Activated naive CD4-positive, alpha-beta T cell treated with anti-CD3 and anti-CD28 coated beads, Interleukin-2, amount 10 ng/mL, durations not matched to agents 7 days and 5 days (primary cell): ENCODE results near the gene PSMB11.
A peak's percentile ranks its signal among the peaks of the same experiment; 100 is the strongest.
"Not testable (repeated sequence)": the region's sequence is repeated elsewhere in the genome, so short reads cannot be mapped to it uniquely, and the experiment has no call there.

Experiments used
- CTCF ChIA-PET: fragments of 350-600 bp; sonication (Branson Sonifier 250); formaldehyde crosslinking; loops from one replicate; lab custom pipeline; 2021; ENCODE audit warnings: antibody characterized with exemption; lab: Charles Lee
- DNase-seq: peaks from one replicate; pipeline ENCODE4 v3.0.0-alpha.2; 2020
- H3K27ac Mint-ChIP-seq: one replicate; pipeline ENCODE4 v1.8.0; 2021; ENCODE audit warnings: mild to moderate bottlenecking, moderate library complexity, mixed read lengths
- H3K27me3 Mint-ChIP-seq: one replicate; pipeline ENCODE4 v1.8.0; 2021; ENCODE audit warnings: mild to moderate bottlenecking, mixed read lengths
- H3K36me3 Mint-ChIP-seq: one replicate; pipeline ENCODE4 v1.8.0; 2021; ENCODE audit warnings: mixed read lengths
- H3K4me1 Mint-ChIP-seq: one replicate; pipeline ENCODE4 v1.8.0; 2021; ENCODE audit warnings: mixed read lengths
- H3K4me3 Mint-ChIP-seq: one replicate; pipeline ENCODE4 v1.8.0; 2021; ENCODE audit warnings: mild to moderate bottlenecking, moderate library complexity, mixed read lengths
- H3K9me3 Mint-ChIP-seq: one replicate; pipeline ENCODE4 v1.8.0; 2021; ENCODE audit warnings: mixed read lengths

Gene PSMB11, protein sequence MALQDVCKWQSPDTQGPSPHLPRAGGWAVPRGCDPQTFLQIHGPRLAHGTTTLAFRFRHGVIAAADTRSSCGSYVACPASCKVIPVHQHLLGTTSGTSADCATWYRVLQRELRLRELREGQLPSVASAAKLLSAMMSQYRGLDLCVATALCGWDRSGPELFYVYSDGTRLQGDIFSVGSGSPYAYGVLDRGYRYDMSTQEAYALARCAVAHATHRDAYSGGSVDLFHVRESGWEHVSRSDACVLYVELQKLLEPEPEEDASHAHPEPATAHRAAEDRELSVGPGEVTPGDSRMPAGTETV

DNA sequence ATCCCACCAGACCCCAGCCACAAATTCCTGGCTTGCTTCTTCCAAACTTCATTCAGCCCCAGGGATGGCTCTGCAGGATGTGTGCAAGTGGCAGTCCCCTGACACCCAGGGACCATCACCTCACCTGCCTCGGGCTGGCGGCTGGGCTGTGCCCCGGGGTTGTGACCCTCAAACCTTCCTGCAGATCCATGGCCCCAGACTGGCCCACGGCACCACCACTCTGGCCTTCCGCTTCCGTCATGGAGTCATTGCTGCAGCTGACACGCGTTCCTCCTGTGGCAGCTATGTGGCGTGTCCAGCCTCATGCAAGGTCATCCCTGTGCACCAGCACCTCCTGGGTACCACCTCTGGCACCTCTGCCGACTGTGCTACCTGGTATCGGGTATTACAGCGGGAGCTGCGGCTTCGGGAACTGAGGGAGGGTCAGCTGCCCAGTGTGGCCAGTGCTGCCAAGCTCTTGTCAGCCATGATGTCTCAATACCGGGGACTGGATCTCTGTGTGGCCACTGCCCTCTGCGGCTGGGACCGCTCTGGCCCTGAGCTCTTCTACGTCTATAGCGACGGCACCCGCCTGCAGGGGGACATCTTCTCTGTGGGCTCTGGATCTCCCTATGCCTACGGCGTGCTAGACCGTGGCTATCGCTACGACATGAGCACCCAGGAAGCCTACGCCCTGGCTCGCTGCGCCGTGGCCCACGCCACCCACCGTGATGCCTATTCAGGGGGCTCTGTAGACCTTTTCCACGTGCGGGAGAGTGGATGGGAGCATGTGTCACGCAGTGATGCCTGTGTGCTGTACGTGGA is at the start of gene PSMB11:
Gene PSMB11 (plus strand): TSS at position 51 of the 804 bp plus-strand sequence. CDS start 14 bp downstream, at position 65.
- no peaks in the 10 kb centered on the region for H3K36me3 Mint-ChIP-seq
- no peak within 1 kb of the TSS for H3K27ac Mint-ChIP-seq
- H3K4me3 Mint-ChIP-seq = no peak within 1 kb of the TSS
- H3K27me3 Mint-ChIP-seq = peaks cover 41% of the 10 kb centered on the region
- H3K4me1 Mint-ChIP-seq = no peaks in the 10 kb centered on the region
- DNase-seq = no peak
- no peaks in the 10 kb centered on the region for H3K9me3 Mint-ChIP-seq
- CTCF ChIA-PET = interaction anchor here (0.8 to 3.6 kb wide), 4 partner anchors 13 to 56 kb away, joined by 4 to 14 read pairs (median 4); no protein-coding TSS in a partner anchor

DNA sequence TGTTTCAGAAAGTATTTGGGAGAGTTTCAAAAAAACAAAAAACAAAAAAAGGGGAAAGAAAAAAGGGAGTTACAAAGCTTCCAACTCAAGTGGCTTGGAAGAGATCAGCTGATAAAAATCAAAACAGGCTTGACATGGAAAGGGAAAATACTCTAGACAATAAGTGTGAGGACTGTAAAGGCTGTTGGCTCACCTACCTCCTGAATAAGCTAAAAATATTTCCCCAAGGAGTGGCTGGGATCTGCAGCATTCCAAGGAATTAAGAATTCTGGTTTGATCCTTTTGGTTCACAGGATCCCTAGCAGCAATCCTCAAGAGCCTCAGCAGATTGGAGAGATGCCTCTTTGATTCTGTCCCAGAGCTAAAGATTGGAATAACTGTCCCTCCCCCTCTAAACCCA is 48.5 kb upstream of the PSMB11 start:
- no peaks in the 10 kb centered on the region for H3K9me3 Mint-ChIP-seq
- CTCF ChIA-PET = interaction anchor here (1.7 to 19.5 kb wide), 6 partner anchors 9 to 75 kb away, joined by 5 to 633 read pairs (median 22); partner anchors contain the start of genes AJUBA and CDH24
- no peak overlapping the region for H3K4me3 Mint-ChIP-seq
- no peaks in the 10 kb centered on the region for H3K27me3 Mint-ChIP-seq
- no peak overlapping the region for H3K27ac Mint-ChIP-seq
- no peaks in the 10 kb centered on the region for H3K36me3 Mint-ChIP-seq
- no peaks in the 10 kb centered on the region for H3K4me1 Mint-ChIP-seq
- DNase-seq = no peak

GRCh38 chr14:22994762-22995275 is 47.2 kb upstream of the PSMB11 start:
- CTCF ChIA-PET = interaction anchor here (0.6 to 19.5 kb wide), 23 partner anchors 9 to 1051 kb away, joined by 3 to 633 read pairs (median 5); partner anchors contain the start of genes AJUBA, CDH24, PRMT5 and PSMB11
- no peaks in the 10 kb centered on the region for H3K36me3 Mint-ChIP-seq
- no peaks in the 10 kb centered on the region for H3K4me1 Mint-ChIP-seq
- peak; percentile 48 for DNase-seq
- no peaks in the 10 kb centered on the region for H3K27me3 Mint-ChIP-seq
- no peak overlapping the region for H3K27ac Mint-ChIP-seq
- no peaks in the 10 kb centered on the region for H3K9me3 Mint-ChIP-seq
- no peak overlapping the region for H3K4me3 Mint-ChIP-seq

GRCh38 chr14:22995889-22996625 is 46.0 kb upstream of the PSMB11 start:
- Mint-ChIP-seq H3K36me3 (no peaks in the 10 kb centered on the region), H3K27ac (no peak overlapping the region), H3K4me1 (no peaks in the 10 kb centered on the region), H3K4me3 (no peak overlapping the region), H3K27me3 (no peaks in the 10 kb centered on the region), H3K9me3 (no peaks in the 10 kb centered on the region)
- DNase-seq = no peak
- CTCF ChIA-PET = interaction anchor here (0.7 to 19.5 kb wide), 15 partner anchors 11 to 188 kb away, joined by 3 to 633 read pairs (median 5); partner anchors contain the start of genes AJUBA, CDH24, HAUS4 and PRMT5

GRCh38 chr14:22996768-22997654 is 45.0 kb upstream of the PSMB11 start:
- no peak for DNase-seq
- no peaks in the 10 kb centered on the region for H3K36me3 Mint-ChIP-seq
- H3K27ac Mint-ChIP-seq = no peak overlapping the region
- H3K27me3 Mint-ChIP-seq = no peaks in the 10 kb centered on the region
- CTCF ChIA-PET = interaction anchor here (0.7 to 19.5 kb wide), 9 partner anchors 10 to 80 kb away, joined by 3 to 633 read pairs (median 8); partner anchors contain the start of genes AJUBA, CDH24 and HAUS4
- H3K4me3 Mint-ChIP-seq = no peak overlapping the region
- H3K9me3 Mint-ChIP-seq = no peaks in the 10 kb centered on the region
- no peaks in the 10 kb centered on the region for H3K4me1 Mint-ChIP-seq

DNA sequence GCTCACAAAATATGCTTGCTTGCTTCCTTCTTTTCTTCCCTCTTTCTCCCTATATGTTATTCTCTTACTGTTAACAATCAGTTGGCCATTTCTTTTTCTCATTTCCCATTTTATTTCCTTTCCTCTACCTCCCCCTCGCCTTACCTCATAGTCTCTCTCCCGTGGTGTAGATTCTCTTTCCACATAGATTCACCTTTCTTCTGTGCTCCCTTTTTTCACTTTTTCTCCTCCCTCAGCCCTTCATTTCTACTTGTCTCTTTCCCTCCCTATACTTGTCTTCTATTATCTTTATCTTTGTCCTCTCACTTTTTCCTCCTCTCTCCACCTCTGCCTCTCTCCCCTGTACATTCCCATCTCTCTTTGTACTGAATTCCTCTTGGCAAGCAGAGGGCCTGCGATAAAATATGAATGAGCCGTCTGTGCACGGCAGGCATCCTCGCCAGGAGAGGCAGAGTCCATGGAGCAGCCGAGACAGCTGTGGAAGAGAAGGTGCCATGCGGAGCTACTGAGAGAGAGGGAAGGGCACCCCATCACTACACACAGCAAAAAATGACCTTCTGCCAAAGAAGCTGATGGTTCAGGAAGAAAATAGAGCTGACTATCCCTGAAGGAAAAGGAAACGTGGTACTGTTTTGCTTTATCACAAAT is 44.2 kb upstream of the PSMB11 start:
- Mint-ChIP-seq H3K4me3 (no peak overlapping the region), H3K36me3 (no peaks in the 10 kb centered on the region), H3K27ac (no peak overlapping the region), H3K9me3 (no peaks in the 10 kb centered on the region), H3K4me1 (no peaks in the 10 kb centered on the region), H3K27me3 (no peaks in the 10 kb centered on the region)
- no peak for DNase-seq
- CTCF ChIA-PET = interaction anchor here (1.0 to 19.5 kb wide), 2 partner anchors 11 to 57 kb away, joined by 5 to 633 read pairs; partner anchors contain the start of gene CDH24

DNA sequence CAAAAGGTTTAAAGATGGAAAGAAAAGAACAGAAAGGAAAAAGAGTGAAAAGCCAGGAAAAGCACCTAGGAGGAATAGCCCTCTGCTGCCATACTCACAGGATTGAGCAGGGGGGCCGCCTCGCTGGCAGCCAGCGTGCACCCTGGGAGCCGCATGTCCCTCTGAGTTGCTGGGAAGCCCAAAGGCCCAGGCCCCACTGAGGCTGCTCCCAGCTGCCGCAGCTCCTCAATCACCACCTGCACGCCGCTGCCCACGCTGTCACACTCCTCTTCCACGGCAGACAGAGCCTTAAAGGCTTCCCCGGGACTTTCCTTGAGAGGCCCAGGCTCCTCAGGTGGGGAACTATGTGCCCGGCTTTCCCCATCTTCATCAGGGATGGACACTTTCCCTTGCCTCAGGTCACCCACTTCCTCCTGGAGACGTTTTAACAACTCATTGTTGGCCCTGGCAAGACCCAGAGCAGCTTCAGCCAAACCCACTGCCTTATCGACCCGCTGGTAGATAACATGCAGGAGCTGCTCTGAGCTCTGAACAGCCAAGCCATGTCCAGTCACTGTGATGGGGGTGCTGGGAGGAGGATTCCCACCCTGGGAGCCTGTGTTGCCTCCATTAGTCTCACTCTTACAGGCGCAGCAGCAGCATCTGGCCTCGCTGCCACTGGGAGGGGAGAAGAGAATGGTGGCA is 43.5 kb upstream of the PSMB11 start:
- Mint-ChIP-seq H3K27me3 (no peaks in the 10 kb centered on the region), H3K4me3 (no peak overlapping the region), H3K27ac (no peak overlapping the region), H3K4me1 (no peaks in the 10 kb centered on the region), H3K36me3 (no peaks in the 10 kb centered on the region), H3K9me3 (no peaks in the 10 kb centered on the region)
- CTCF ChIA-PET = interaction anchor here (1.0 to 19.5 kb wide), 2 partner anchors 12 to 56 kb away, joined by 5 to 633 read pairs; partner anchors contain the start of gene CDH24
- DNase-seq = no peak

- Mint-ChIP-seq H3K36me3 (no peaks in the 10 kb centered on the region), H3K27me3 (no peaks in the 10 kb centered on the region), H3K27ac (no peak overlapping the region), H3K4me1 (peaks cover 6% of the 10 kb centered on the region), H3K4me3 (no peak overlapping the region), H3K9me3 (no peaks in the 10 kb centered on the region)
- CTCF ChIA-PET = interaction anchor here (1.0 to 2.3 kb wide), 8 partner anchors 14 to 77 kb away, joined by 3 to 11 read pairs (median 4); partner anchors contain the start of gene CDH24
- DNase-seq = no peak
Measured at GRCh38 chr14:23000860-23001259, 41.2 kb upstream of the PSMB11 start.

DNA sequence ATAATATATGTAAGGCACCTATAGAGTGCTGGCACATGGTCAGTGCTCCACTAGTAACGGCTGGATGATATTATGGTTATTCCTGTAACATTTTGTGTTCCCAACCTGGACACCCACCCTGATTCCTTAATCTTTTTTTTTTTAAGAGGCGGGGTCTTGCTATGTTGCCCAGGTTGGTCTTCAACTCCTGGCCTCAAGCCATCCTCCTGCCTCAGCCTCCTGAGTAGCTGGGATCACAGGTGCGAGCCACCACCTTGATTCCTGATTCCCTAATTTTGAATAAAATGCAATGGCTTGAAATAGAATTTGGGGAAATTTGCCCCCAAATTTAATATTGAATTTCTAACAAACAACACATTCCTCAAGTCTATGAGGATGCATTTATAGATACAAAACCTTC is 39.4 kb upstream of the PSMB11 start:
- DNase-seq = no peak
- H3K4me3 Mint-ChIP-seq = no peak overlapping the region

DNA sequence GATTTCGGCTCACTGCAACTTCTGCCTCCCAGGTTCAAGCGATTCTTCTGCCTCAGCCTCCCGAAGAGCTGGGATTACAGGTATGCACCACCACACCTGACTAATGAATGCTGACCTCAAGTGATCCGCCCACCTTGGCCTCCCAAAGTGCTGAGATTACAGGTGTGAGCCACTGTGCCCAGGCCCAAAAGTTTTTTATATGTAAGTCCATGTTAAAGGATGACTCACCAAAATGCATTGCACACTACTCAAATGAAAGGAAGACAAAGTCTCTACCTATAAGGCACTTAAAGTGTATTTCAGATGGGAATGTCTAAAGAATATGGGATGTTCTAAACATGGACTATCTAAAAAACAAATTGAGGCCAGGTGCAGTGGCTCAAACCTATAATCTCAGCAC is 37.7 kb upstream of the PSMB11 start:
- CTCF ChIA-PET, H3K9me3 Mint-ChIP-seq, H3K36me3 Mint-ChIP-seq, H3K27ac Mint-ChIP-seq, H3K4me3 Mint-ChIP-seq, DNase-seq, H3K27me3 Mint-ChIP-seq: not testable (repeated sequence)
- H3K4me1 Mint-ChIP-seq = peaks cover 39% of the 10 kb centered on the region

More for the DNA sequence above, 39.4 kb upstream of the PSMB11 start:
- no peaks in the 10 kb centered on the region for H3K36me3 Mint-ChIP-seq
- CTCF ChIA-PET = interaction anchor here (0.7 to 2.3 kb wide), 5 partner anchors 29 to 130 kb away, joined by 3 to 10 read pairs (median 4); partner anchors contain the start of gene CDH24
- H3K9me3 Mint-ChIP-seq = no peaks in the 10 kb centered on the region
- peaks cover 24% of the 10 kb centered on the region for H3K4me1 Mint-ChIP-seq
- H3K27me3 Mint-ChIP-seq = no peaks in the 10 kb centered on the region
- no peak overlapping the region for H3K27ac Mint-ChIP-seq

DNA sequence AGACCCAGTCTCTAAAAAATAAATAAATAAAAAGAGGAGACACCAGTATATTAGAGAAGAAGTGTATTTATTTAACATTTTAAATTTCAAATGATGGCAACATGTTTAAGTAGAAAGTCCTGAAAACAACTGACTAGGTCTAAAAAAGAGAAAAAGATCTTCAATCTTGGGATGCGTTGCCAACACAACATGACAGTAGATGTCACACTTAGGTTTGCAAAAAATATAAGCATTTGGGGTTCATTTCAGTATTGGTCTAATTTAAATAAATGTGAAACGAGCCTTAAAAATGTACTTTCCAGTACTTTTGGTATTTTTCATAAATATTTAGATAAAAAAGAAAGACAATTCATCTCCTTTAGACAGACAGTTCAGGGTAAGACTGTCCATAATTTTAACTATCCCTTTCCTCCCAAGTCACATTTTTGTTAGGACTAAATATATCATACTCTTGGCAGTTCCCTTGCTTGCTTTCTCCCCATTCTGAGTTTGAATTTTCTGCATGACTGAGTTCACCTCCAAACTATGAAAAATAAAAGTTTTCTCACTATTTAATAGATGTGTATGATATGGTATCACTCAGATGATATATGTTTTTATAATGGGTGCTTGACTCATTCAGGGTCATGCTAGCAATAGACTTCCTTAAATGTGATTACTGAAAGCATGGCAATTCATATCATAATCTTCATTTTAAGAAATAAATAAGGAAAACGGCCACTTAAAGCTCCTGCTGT is 36.4 kb upstream of the PSMB11 start:
- Mint-ChIP-seq H3K36me3 (no peaks in the 10 kb centered on the region), H3K27ac (peak overlapping the region; percentile 98), H3K9me3 (no peaks in the 10 kb centered on the region), H3K27me3 (no peaks in the 10 kb centered on the region), H3K4me3 (peak overlapping the region; percentile 96), H3K4me1 (peaks cover 50% of the 10 kb centered on the region)
- CTCF ChIA-PET = interaction anchor here (0.6 to 3.3 kb wide), 14 partner anchors 9 to 120 kb away, joined by 3 to 32 read pairs (median 5); partner anchors contain the start of genes AJUBA and CDH24
- no peak for DNase-seq
